ENCODE data around the gene SLC35F4. TPM values are rescaled to one million over a fixed set of nuclear protein-coding genes. Genes with fewer than 3 reads are reported as not detected.

SLC35F4 gene
- total and polyA plus RNA-seq, 2 of the 8 experiments (the other 6 are each of a cell fraction or from before 2014, with no cell fraction given), result not detected

GRCh38 chr14:57699947-57700346 is 165.9 kb downstream of the SLC35F4 start (continued):
- no peak for TF ChIP-seq JUND (IDR thresholded peaks at IDR 0.05; ENCODE audit: low read length)
- no peak for TF ChIP-seq CTCF (IDR thresholded peaks at IDR 0.05; ENCODE audit: control extremely low read depth in 1 of 3, insufficient read depth in 1 of 3, low read depth in 1 of 3, low read length in 3 of 3)
